Measurements from ENCODE around the gene STIMATE. TPM values are rescaled to one million over a fixed set of nuclear protein-coding genes. Genes with fewer than 3 reads are reported as not detected.

The STIMATE gene
- total RNA-seq, 2 experiments from 2014 or later, result 18.1 to 19.0 TPM

DNA sequence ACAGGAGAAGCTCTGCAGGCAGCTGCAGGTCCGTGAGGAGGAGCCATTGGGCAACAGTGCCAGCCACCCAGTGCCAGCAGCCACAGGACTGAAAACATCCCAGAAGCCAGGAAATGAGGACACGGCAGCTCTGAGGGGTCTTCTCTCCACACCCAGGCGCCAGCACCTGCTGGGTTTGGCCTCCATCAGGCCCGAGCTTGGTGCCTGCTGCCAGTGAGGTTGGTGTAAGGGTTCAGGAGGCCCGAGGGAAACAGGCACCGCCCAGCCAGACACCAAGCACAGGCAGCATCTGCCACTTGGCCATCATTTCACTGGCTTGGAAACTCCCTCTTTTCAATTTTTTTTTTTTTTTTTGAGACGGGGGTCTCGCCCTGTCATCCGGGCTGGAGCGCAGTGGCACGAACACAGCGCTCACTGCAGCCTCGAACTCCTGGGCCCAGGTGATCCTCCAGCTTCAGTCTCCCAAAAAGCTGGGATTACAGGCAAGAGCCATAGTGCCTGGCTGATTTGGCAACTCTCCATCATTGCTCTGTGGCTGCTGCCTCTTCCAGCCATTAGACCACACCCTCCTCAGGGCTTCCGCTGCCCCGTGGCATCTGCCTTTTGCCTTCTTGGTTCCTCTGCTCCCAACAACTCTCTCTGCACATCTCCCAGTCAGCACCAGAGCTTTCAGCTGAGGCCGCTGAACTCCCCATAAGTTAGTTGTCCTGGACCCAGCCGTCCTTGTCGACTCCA lies 104.2 kb downstream of the STIMATE start:
- Histone ChIP-seq H4K20me1 (ENCODE audit: insufficient read depth, low read length) (no peaks in the 10 kb centered on the region), H3K4me3 (ENCODE audit: low read depth, low read length, poor library complexity, severe bottlenecking) (no peak overlapping the region), H2AFZ (ENCODE audit: low read length) (no peak overlapping the region), H3K9me2 (ENCODE audit: insufficient read depth, low read length) (no peaks in the 10 kb centered on the region), H3K4me2 (ENCODE audit: low read length) (no peak overlapping the region), H3K27ac (ENCODE audit: low read depth, low read length, poor library complexity, severe bottlenecking) (no peak overlapping the region), H3K4me1 (ENCODE audit: insufficient read depth, low read length, poor library complexity, severe bottlenecking) (no peaks in the 10 kb centered on the region), H3K9me3 (ENCODE audit: low read length) (no peaks in the 10 kb centered on the region), H3K79me2 (ENCODE audit: insufficient read depth, low read depth, low read length) (no peaks in the 10 kb centered on the region), H3K36me3 (ENCODE audit: insufficient read depth, low read length) (no peaks in the 10 kb centered on the region)
- CTCF ChIA-PET (ENCODE audit: unreplicated experiment), result no interaction called here
- POLR2A ChIA-PET, result interaction anchor here (0.7 to 1.1 kb wide), 3 partner anchors 22 to 122 kb away, joined by 3 to 4 read pairs (median 4); no protein-coding TSS in a partner anchor
- no peak for TF ChIP-seq EZH2phosphoT487 (IDR thresholded peaks at IDR 0.05; ENCODE audit: borderline replicate concordance, low read depth, low read length)
- TF ChIP-seq, protein P1, sequence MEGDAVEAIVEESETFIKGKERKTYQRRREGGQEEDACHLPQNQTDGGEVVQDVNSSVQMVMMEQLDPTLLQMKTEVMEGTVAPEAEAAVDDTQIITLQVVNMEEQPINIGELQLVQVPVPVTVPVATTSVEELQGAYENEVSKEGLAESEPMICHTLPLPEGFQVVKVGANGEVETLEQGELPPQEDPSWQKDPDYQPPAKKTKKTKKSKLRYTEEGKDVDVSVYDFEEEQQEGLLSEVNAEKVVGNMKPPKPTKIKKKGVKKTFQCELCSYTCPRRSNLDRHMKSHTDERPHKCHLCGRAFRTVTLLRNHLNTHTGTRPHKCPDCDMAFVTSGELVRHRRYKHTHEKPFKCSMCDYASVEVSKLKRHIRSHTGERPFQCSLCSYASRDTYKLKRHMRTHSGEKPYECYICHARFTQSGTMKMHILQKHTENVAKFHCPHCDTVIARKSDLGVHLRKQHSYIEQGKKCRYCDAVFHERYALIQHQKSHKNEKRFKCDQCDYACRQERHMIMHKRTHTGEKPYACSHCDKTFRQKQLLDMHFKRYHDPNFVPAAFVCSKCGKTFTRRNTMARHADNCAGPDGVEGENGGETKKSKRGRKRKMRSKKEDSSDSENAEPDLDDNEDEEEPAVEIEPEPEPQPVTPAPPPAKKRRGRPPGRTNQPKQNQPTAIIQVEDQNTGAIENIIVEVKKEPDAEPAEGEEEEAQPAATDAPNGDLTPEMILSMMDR (conservative IDR thresholded peaks at IDR 0.05; ENCODE audit: low read length), result no peak
- intact Hi-C loops (cut with micrococcal nuclease; ENCODE audit: unreplicated experiment), result no loop called here
- BruUV-seq (replicated peaks), result no TSS peak
- no peak for DNase-seq (ENCODE audit: low spot score)

DNA sequence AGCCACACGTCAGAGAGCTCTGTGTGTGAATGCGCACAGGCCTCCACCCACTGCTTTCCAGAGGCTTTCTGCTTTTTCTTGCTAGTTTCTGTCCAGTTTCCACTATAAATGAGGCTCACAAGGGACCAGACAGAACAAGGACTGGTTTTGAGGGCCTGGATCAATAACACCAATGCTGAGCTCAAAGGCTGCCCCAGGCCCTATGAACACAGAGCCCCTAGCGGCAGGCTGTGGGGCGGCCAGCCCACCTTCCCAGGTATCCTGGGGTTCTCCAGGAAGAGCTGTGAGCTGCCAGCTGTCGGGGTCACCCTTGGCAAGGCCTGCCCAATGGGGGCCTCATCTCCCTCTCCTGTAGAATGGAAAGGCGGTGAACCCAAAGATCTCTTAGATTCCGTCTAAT lies 104.9 kb downstream of the STIMATE start:
- DNase-seq (ENCODE audit: low spot score), result peak; percentile 24
- Histone ChIP-seq H3K36me3 (ENCODE audit: insufficient read depth, low read length) (no peaks in the 10 kb centered on the region), H3K4me3 (ENCODE audit: low read depth, low read length, poor library complexity, severe bottlenecking) (no peak overlapping the region), H3K9me2 (ENCODE audit: insufficient read depth, low read length) (no peaks in the 10 kb centered on the region), H4K20me1 (ENCODE audit: insufficient read depth, low read length) (no peaks in the 10 kb centered on the region), H3K4me1 (ENCODE audit: insufficient read depth, low read length, poor library complexity, severe bottlenecking) (no peaks in the 10 kb centered on the region), H3K9me3 (ENCODE audit: low read length) (no peaks in the 10 kb centered on the region), H3K79me2 (ENCODE audit: insufficient read depth, low read depth, low read length) (no peaks in the 10 kb centered on the region), H3K27ac (ENCODE audit: low read depth, low read length, poor library complexity, severe bottlenecking) (no peak overlapping the region), H3K4me2 (ENCODE audit: low read length) (no peak overlapping the region), H2AFZ (ENCODE audit: low read length) (no peak overlapping the region)
- intact Hi-C loops (cut with micrococcal nuclease; ENCODE audit: unreplicated experiment), result no loop called here
- no peak for TF ChIP-seq EZH2phosphoT487 (IDR thresholded peaks at IDR 0.05; ENCODE audit: borderline replicate concordance, low read depth, low read length)
- TF ChIP-seq, protein P1 (conservative IDR thresholded peaks at IDR 0.05; ENCODE audit: low read length), result peak; percentile 73
- POLR2A ChIA-PET, result interaction anchor here (0.6 to 1.1 kb wide), 3 partner anchors 27 to 161 kb away, joined by 3 to 4 read pairs (median 4); no protein-coding TSS in a partner anchor
- no TSS peak for BruUV-seq (replicated peaks)
- CTCF ChIA-PET (ENCODE audit: unreplicated experiment), result no interaction called here

DNA sequence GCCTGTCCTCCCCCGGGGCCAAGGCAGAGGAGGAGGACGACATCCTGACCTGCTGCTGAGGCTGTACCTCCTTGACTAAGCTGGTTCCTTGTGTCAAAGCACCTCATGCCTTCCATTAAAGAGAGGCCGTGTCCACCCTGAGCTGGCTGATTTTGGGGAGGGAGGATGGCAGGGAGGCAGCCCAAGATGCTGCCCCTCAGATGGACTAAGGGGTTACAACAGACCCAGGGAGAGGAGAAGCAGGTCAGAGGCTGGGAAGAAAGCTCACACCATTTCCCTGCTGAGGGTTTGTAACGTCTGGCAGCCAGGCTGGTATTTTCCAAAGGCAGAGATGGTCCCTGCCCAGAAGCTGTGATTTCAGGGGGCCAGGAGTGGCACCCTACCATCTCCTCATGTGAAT lies 105.4 kb downstream of the STIMATE start:
- DNase-seq (ENCODE audit: low spot score), result no peak
- H3K4me2 ChIP-seq (ENCODE audit: low read length), result no peak overlapping the region
- BruUV-seq (replicated peaks), result no TSS peak

More for the DNA sequence above, 105.4 kb downstream of the STIMATE start:
- no peak overlapping the region for H3K4me3 ChIP-seq (ENCODE audit: low read depth, low read length, poor library complexity, severe bottlenecking)
- H3K9me2 ChIP-seq (ENCODE audit: insufficient read depth, low read length), result no peaks in the 10 kb centered on the region
- H3K4me1 ChIP-seq (ENCODE audit: insufficient read depth, low read length, poor library complexity, severe bottlenecking), result no peaks in the 10 kb centered on the region
- H3K36me3 ChIP-seq (ENCODE audit: insufficient read depth, low read length), result no peaks in the 10 kb centered on the region
- H3K9me3 ChIP-seq (ENCODE audit: low read length), result no peaks in the 10 kb centered on the region
- no peaks in the 10 kb centered on the region for H4K20me1 ChIP-seq (ENCODE audit: insufficient read depth, low read length)
- POLR2A ChIA-PET, result interaction anchor here (0.6 to 1.1 kb wide), 2 partner anchors 27 to 161 kb away, joined by 3 to 4 read pairs; no protein-coding TSS in a partner anchor
- intact Hi-C loops (cut with micrococcal nuclease; ENCODE audit: unreplicated experiment), result no loop called here
- H2AFZ ChIP-seq (ENCODE audit: low read length), result no peak overlapping the region
- CTCF ChIA-PET (ENCODE audit: unreplicated experiment), result interaction anchor here (0.6 kb wide), 1 partner anchor 151 kb away, joined by 3 read pairs; no protein-coding TSS in a partner anchor
- H3K79me2 ChIP-seq (ENCODE audit: insufficient read depth, low read depth, low read length), result no peaks in the 10 kb centered on the region
- H3K27ac ChIP-seq (ENCODE audit: low read depth, low read length, poor library complexity, severe bottlenecking), result no peak overlapping the region
- TF ChIP-seq EZH2phosphoT487 (IDR thresholded peaks at IDR 0.05; ENCODE audit: borderline replicate concordance, low read depth, low read length), result no peak
- TF ChIP-seq, protein P1 (conservative IDR thresholded peaks at IDR 0.05; ENCODE audit: low read length), result no peak

Data from OCI-LY7 (cell line).